ENCODE results near the gene C11orf24.

The C11orf24 gene

GRCh38 chr11:68298659-68299516 is 27.1 kb upstream of the C11orf24 start:
- Histone ChIP-seq H2BK120ac (ENCODE audit: low read depth, low read length) (no peak overlapping the region), H3K79me1 (replicated peaks; ENCODE audit: low read length, poor library complexity, severe bottlenecking) (no peaks in the 10 kb centered on the region), H3K9me3 (ENCODE audit: control insufficient read depth, low read length) (no peaks in the 10 kb centered on the region), H4K8ac (ENCODE audit: low read length) (no peak overlapping the region), H3K9ac (ENCODE audit: low read length) (no peak overlapping the region), H2BK5ac (ENCODE audit: low read depth, low read length, poor library complexity, severe bottlenecking) (no peak overlapping the region), H3K27ac (ENCODE audit: low read length, poor library complexity, severe bottlenecking) (no peak overlapping the region), H4K91ac (ENCODE audit: low read length) (no peak overlapping the region), H3K23ac (ENCODE audit: low read length in 2 of 2) (no peak overlapping the region), H3K14ac (ENCODE audit: low read length in 2 of 2) (no peak overlapping the region), H3K4me2 (ENCODE audit: low read length, poor library complexity, severe bottlenecking) (no peak overlapping the region), H2AFZ (ENCODE audit: low read depth, low read length) (no peak overlapping the region), H3K4ac (ENCODE audit: low read depth in 1 of 2, low read length in 2 of 2) (no peak overlapping the region), H3K18ac (ENCODE audit: low read depth in 1 of 2, low read length in 2 of 2) (no peak overlapping the region), H2BK15ac (ENCODE audit: low read depth, poor library complexity, severe bottlenecking) (no peak overlapping the region), H3K4me1 (ENCODE audit: control insufficient read depth, insufficient read depth, low read depth, low read length) (peaks cover 12% of the 10 kb centered on the region), H2AK5ac (ENCODE audit: low read length, severe bottlenecking) (no peak overlapping the region), H2BK12ac (ENCODE audit: low read length in 2 of 2) (no peak overlapping the region), H3K4me3 (ENCODE audit: insufficient read depth in 1 of 2, low read depth in 1 of 2, low read length in 2 of 2) (no peak overlapping the region), H3K36me3 (ENCODE audit: control insufficient read depth in 1 of 2, insufficient read depth in 2 of 2, low read depth in 1 of 2, low read length in 2 of 2) (no peaks in the 10 kb centered on the region), H3K27me3 (ENCODE audit: control insufficient read depth in 1 of 2, insufficient read depth in 1 of 2, low read length in 2 of 2) (peaks cover 0 to 5% of the 10 kb centered on the region in 2 experiments)
- WGBS = 87% methylated on average over 15 of the region's 15 CpGs
- no peak for DNase-seq

DNA sequence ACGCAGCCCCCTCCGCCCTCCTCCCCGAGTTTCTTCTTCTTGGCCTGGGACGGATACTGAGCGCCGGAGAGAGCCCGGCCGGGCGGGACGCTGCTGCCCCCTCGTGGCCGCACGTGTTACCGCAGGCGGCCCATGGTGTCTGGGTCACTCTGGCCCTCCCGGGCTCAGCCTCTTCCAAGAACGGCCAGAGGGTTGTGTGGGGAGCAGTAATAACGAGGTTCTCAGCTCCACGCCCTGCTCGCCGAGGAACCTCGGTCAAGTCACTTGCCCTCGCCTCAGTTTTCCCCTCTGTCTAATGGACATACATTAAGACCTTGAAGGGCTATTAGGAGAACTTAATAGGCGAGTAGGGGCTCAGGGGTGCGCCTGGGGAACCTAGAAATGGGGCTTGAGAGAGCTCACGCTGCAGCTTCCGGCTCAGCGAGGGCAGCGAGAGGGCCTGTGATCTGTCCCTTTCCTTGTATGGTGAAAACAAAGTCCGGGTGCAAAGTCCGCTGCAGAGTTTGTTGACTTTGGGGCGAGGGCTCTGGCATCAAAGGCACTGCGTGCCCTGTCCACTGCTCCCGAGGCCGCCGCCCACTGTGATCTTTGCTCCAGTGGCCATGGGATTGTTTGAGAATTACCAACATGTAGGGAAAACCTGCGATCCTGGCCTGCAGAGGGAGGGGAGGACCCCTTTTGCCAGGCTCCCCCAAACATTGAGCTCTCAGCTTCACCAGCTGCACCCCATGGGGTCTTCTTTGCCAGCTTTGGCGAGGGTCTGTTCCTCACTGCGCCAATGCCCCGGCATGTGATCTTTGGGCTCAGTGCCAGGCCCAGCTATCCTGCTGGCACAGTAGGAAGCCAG is 26.3 kb upstream of the C11orf24 start:
- Histone ChIP-seq H2BK5ac (ENCODE audit: low read depth, low read length, poor library complexity, severe bottlenecking) (no peak overlapping the region), H3K23ac (ENCODE audit: low read length in 2 of 2) (peak overlapping the region in 1 of 2 experiments; percentile 70)
- 39% methylated on average over 38 of the region's 40 CpGs for WGBS

DNA sequence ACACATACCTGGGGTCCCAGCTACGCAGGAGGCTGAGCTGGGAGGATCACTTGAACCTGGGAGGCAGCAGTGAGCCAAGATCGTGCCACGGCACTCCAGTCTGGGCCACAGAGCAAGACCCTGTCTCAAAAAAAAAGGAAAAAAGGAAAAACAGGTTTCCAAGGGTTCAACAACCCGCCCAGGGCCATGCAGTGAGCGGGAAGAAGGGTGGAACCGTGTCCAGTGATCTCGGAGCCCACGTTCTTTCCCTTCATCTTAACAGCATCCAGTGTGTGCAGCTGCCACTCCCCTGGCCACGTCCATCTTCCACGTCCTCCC is 25.7 kb upstream of the C11orf24 start:
- Histone ChIP-seq H3K23ac (ENCODE audit: low read length in 2 of 2) (peak overlapping the region in 1 of 2 experiments; percentile 70), H3K27ac (ENCODE audit: low read length, poor library complexity, severe bottlenecking) (no peak overlapping the region), H2AFZ (ENCODE audit: low read depth, low read length) (no peak overlapping the region), H3K9ac (ENCODE audit: low read length) (peak overlapping the region; percentile 59), H3K4me2 (ENCODE audit: low read length, poor library complexity, severe bottlenecking) (no peak overlapping the region), H2BK15ac (ENCODE audit: low read depth, poor library complexity, severe bottlenecking) (peak overlapping the region; percentile 26), H3K14ac (ENCODE audit: low read length in 2 of 2) (no peak overlapping the region), H3K4me1 (ENCODE audit: control insufficient read depth, insufficient read depth, low read depth, low read length) (peaks cover 8% of the 10 kb centered on the region), H3K9me3 (ENCODE audit: control insufficient read depth, low read length) (no peaks in the 10 kb centered on the region), H2AK5ac (ENCODE audit: low read length, severe bottlenecking) (no peak overlapping the region), H3K36me3 (ENCODE audit: control insufficient read depth in 1 of 2, insufficient read depth in 2 of 2, low read depth in 1 of 2, low read length in 2 of 2) (no peaks in the 10 kb centered on the region), H4K91ac (ENCODE audit: low read length) (no peak overlapping the region), H3K4ac (ENCODE audit: low read depth in 1 of 2, low read length in 2 of 2) (no peak overlapping the region), H3K18ac (ENCODE audit: low read depth in 1 of 2, low read length in 2 of 2) (peak overlapping the region in 1 of 2 experiments; percentile 43), H2BK120ac (ENCODE audit: low read depth, low read length) (no peak overlapping the region), H3K79me1 (replicated peaks; ENCODE audit: low read length, poor library complexity, severe bottlenecking) (no peaks in the 10 kb centered on the region), H3K27me3 (ENCODE audit: control insufficient read depth in 1 of 2, insufficient read depth in 1 of 2, low read length in 2 of 2) (peaks cover 0 to 5% of the 10 kb centered on the region in 2 experiments), H4K8ac (ENCODE audit: low read length) (no peak overlapping the region), H2BK5ac (ENCODE audit: low read depth, low read length, poor library complexity, severe bottlenecking) (no peak overlapping the region), H2BK12ac (ENCODE audit: low read length in 2 of 2) (peak overlapping the region in 1 of 2 experiments; percentile 61), H3K4me3 (ENCODE audit: insufficient read depth in 1 of 2, low read depth in 1 of 2, low read length in 2 of 2) (peak overlapping the region in 1 of 2 experiments; percentile 59)
- 64% methylated on average over 8 of the region's 10 CpGs for WGBS
- DNase-seq = no peak

More for the DNA sequence above, 26.3 kb upstream of the C11orf24 start:
- Histone ChIP-seq H3K18ac (ENCODE audit: low read depth in 1 of 2, low read length in 2 of 2) (no peak overlapping the region), H3K27ac (ENCODE audit: low read length, poor library complexity, severe bottlenecking) (no peak overlapping the region), H2BK120ac (ENCODE audit: low read depth, low read length) (no peak overlapping the region), H3K9ac (ENCODE audit: low read length) (peak overlapping the region; percentile 59), H2AK5ac (ENCODE audit: low read length, severe bottlenecking) (no peak overlapping the region), H2BK15ac (ENCODE audit: low read depth, poor library complexity, severe bottlenecking) (no peak overlapping the region), H2BK12ac (ENCODE audit: low read length in 2 of 2) (peak overlapping the region in 1 of 2 experiments; percentile 61), H3K27me3 (ENCODE audit: control insufficient read depth in 1 of 2, insufficient read depth in 1 of 2, low read length in 2 of 2) (peaks cover 0 to 5% of the 10 kb centered on the region in 2 experiments), H3K4me1 (ENCODE audit: control insufficient read depth, insufficient read depth, low read depth, low read length) (peaks cover 12% of the 10 kb centered on the region), H3K14ac (ENCODE audit: low read length in 2 of 2) (no peak overlapping the region), H2AFZ (ENCODE audit: low read depth, low read length) (no peak overlapping the region), H4K8ac (ENCODE audit: low read length) (no peak overlapping the region), H3K4ac (ENCODE audit: low read depth in 1 of 2, low read length in 2 of 2) (no peak overlapping the region), H3K4me2 (ENCODE audit: low read length, poor library complexity, severe bottlenecking) (no peak overlapping the region), H3K9me3 (ENCODE audit: control insufficient read depth, low read length) (no peaks in the 10 kb centered on the region), H4K91ac (ENCODE audit: low read length) (no peak overlapping the region), H3K79me1 (replicated peaks; ENCODE audit: low read length, poor library complexity, severe bottlenecking) (no peaks in the 10 kb centered on the region), H3K4me3 (ENCODE audit: insufficient read depth in 1 of 2, low read depth in 1 of 2, low read length in 2 of 2) (peak overlapping the region in 1 of 2 experiments; percentile 59), H3K36me3 (ENCODE audit: control insufficient read depth in 1 of 2, insufficient read depth in 2 of 2, low read depth in 1 of 2, low read length in 2 of 2) (no peaks in the 10 kb centered on the region)
- peak; percentile 73 for DNase-seq

DNA sequence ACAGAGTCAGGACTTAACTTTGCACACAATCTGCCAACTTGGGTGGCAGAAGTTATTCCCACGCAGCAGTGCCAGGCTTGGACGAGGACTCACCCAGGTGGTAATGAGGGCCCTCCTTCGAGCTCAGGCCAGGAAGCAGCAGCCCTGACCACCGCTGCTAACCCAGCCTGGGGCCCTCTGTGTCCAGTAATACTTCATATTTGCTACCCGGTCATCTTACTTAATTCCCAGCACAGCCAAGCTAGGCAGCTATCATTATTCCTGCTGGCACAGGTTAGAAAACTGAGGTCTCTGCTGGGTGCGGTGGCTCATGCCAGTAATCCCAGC is 25.2 kb upstream of the C11orf24 start:
- H2BK15ac ChIP-seq (ENCODE audit: low read depth, poor library complexity, severe bottlenecking) = no peak overlapping the region
- no peak overlapping the region for H2BK120ac ChIP-seq (ENCODE audit: low read depth, low read length)
- H3K4me3 ChIP-seq (ENCODE audit: insufficient read depth in 1 of 2, low read depth in 1 of 2, low read length in 2 of 2) = no peak overlapping the region
- no peak overlapping the region for H2AFZ ChIP-seq (ENCODE audit: low read depth, low read length)
- H3K9me3 ChIP-seq (ENCODE audit: control insufficient read depth, low read length) = no peaks in the 10 kb centered on the region
- no peak overlapping the region for H3K14ac ChIP-seq (ENCODE audit: low read length in 2 of 2)
- no peak overlapping the region for H3K4me2 ChIP-seq (ENCODE audit: low read length, poor library complexity, severe bottlenecking)
- 90% methylated on average over 6 of the region's 6 CpGs for WGBS
- H3K79me1 ChIP-seq (replicated peaks; ENCODE audit: low read length, poor library complexity, severe bottlenecking) = no peaks in the 10 kb centered on the region
- peaks cover 0 to 5% of the 10 kb centered on the region in 2 experiments for H3K27me3 ChIP-seq (ENCODE audit: control insufficient read depth in 1 of 2, insufficient read depth in 1 of 2, low read length in 2 of 2)
- no peak overlapping the region for H2BK5ac ChIP-seq (ENCODE audit: low read depth, low read length, poor library complexity, severe bottlenecking)
- no peak overlapping the region for H4K91ac ChIP-seq (ENCODE audit: low read length)
- H2AK5ac ChIP-seq (ENCODE audit: low read length, severe bottlenecking) = no peak overlapping the region
- peaks cover 6% of the 10 kb centered on the region for H3K4me1 ChIP-seq (ENCODE audit: control insufficient read depth, insufficient read depth, low read depth, low read length)
- H3K27ac ChIP-seq (ENCODE audit: low read length, poor library complexity, severe bottlenecking) = no peak overlapping the region
- no peak overlapping the region for H3K18ac ChIP-seq (ENCODE audit: low read depth in 1 of 2, low read length in 2 of 2)
- H4K8ac ChIP-seq (ENCODE audit: low read length) = peak overlapping the region; percentile 29
- H3K4ac ChIP-seq (ENCODE audit: low read depth in 1 of 2, low read length in 2 of 2) = peak overlapping the region in 1 of 2 experiments; percentile 47
- H3K9ac ChIP-seq (ENCODE audit: low read length) = no peak overlapping the region
- H2BK12ac ChIP-seq (ENCODE audit: low read length in 2 of 2) = no peak overlapping the region
- no peak overlapping the region for H3K23ac ChIP-seq (ENCODE audit: low read length in 2 of 2)
- H3K36me3 ChIP-seq (ENCODE audit: control insufficient read depth in 1 of 2, insufficient read depth in 2 of 2, low read depth in 1 of 2, low read length in 2 of 2) = no peaks in the 10 kb centered on the region
- no peak for DNase-seq
